Placental epithelial cell (primary cell): ENCODE results near the gene ONECUT2. TPM values are rescaled to one million over a fixed set of nuclear protein-coding genes. Genes with fewer than 3 reads are reported as not detected.

Source experiments
- total RNA-seq: library from RNA; depleted of rRNA; stranded (reverse); fragments of >200 nt; gene quantifications from 2 replicates; pipeline ENCODE4 v1.2.3, GENCODE V29; 2012

ONECUT2 gene
- total RNA-seq: under 0.01 TPM in 2 replicates

GRCh38 chr18:57434536-57435494, at the start of gene ONECUT2:
Gene ONECUT2 (plus strand): TSS chr18:57435374. CDS start chr18:57435717, 343 bp downstream.

Other genes starting within 250 kb of the ONECUT2 start
- not detected in 2 replicates for gene ST8SIA3, start 82.8 kb upstream of the ONECUT2 start, total RNA-seq
- gene FECH, start 151.3 kb downstream of the ONECUT2 start, total RNA-seq: 17.7 and 27.9 TPM in 2 replicates
- gene NARS1, start 186.5 kb downstream of the ONECUT2 start, total RNA-seq: 72.6 and 113 TPM in 2 replicates